Activated T-helper 2 cell treated with anti-CD3 and anti-CD28 coated beads, Interferon-gamma antibody, Interleukin-2, Interleukin-4, amounts not matched to agents 10 μg/mL and 5 μg/mL and 100 μg/mL, durations not matched to agents 14 hours and 24 hours and 36 hours (primary cell): ENCODE data around the gene MYORG. TPM values are rescaled to one million over a fixed set of nuclear protein-coding genes. Genes with fewer than 3 reads are reported as not detected.
"Not testable (repeated sequence)": the region's sequence is repeated elsewhere in the genome, so short reads cannot be mapped to it uniquely, and the experiment has no call there.

Source experiments
- DNase-seq: peaks from one replicate; pipeline ENCODE4 v3.0.0; 2021; ENCODE audit warnings: low spot score
- H3K27ac Mint-ChIP-seq: one replicate; pipeline ENCODE4 v1.8.0; 2021; ENCODE audit warnings: mixed read lengths
- H3K27me3 Mint-ChIP-seq: one replicate; pipeline ENCODE4 v1.8.0; 2021; ENCODE audit warnings: low read depth, mixed read lengths
- H3K36me3 Mint-ChIP-seq: one replicate; pipeline ENCODE4 v1.8.0; 2021; ENCODE audit warnings: low read depth, mixed read lengths
- H3K4me1 Mint-ChIP-seq: one replicate; pipeline ENCODE4 v1.8.0; 2021; ENCODE audit warnings: low read depth, mixed read lengths
- H3K4me3 Mint-ChIP-seq: one replicate; pipeline ENCODE4 v1.8.0; 2021; ENCODE audit warnings: low read depth, mild to moderate bottlenecking, moderate library complexity, mixed read lengths
- H3K9me3 Mint-ChIP-seq: one replicate; pipeline ENCODE4 v1.8.0; 2021; ENCODE audit warnings: mixed read lengths
- intact Hi-C: fragments of 100-400 bp; cut with micrococcal nuclease; formaldehyde crosslinking; loops from one replicate; pipeline ENCODE4 v1.15.1; 2023
- total RNA-seq: library from RNA; stranded (reverse); gene quantifications from 2 replicates; pipeline ENCODE4 v1.2.3, GENCODE V29; 2022

MYORG gene
- total RNA-seq, 1 donor from 2014 or later = 1.6 TPM

GRCh38 chr9:34349324-34349723, 27.4 kb downstream of the MYORG start:
- no peak overlapping the region for H3K4me3 Mint-ChIP-seq
- H3K36me3 Mint-ChIP-seq = peaks cover 8% of the 10 kb centered on the region
- no peak for DNase-seq
- H3K9me3 Mint-ChIP-seq = no peaks in the 10 kb centered on the region
- no peaks in the 10 kb centered on the region for H3K27me3 Mint-ChIP-seq
- intact Hi-C loops = no loop called here
- H3K27ac Mint-ChIP-seq = no peak overlapping the region
- H3K4me1 Mint-ChIP-seq = no peaks in the 10 kb centered on the region

GRCh38 chr9:34347800-34348158, 28.9 kb downstream of the MYORG start:
- intact Hi-C loops = no loop called here
- H3K4me3 Mint-ChIP-seq = no peak overlapping the region
- no peaks in the 10 kb centered on the region for H3K4me1 Mint-ChIP-seq
- no peaks in the 10 kb centered on the region for H3K9me3 Mint-ChIP-seq
- H3K27ac Mint-ChIP-seq = no peak overlapping the region
- peaks cover 18% of the 10 kb centered on the region for H3K36me3 Mint-ChIP-seq
- H3K27me3 Mint-ChIP-seq = no peaks in the 10 kb centered on the region
- no peak for DNase-seq

GRCh38 chr9:34346873-34347799, 29.6 kb downstream of the MYORG start:
- intact Hi-C loops = no loop called here
- Mint-ChIP-seq H3K27ac (no peak overlapping the region), H3K9me3 (no peaks in the 10 kb centered on the region), H3K27me3 (no peaks in the 10 kb centered on the region), H3K4me3 (no peak overlapping the region), H3K4me1 (no peaks in the 10 kb centered on the region), H3K36me3 (peaks cover 22% of the 10 kb centered on the region)
- no peak for DNase-seq

- intact Hi-C loops = no loop called here
- Mint-ChIP-seq H3K36me3 (peaks cover 30% of the 10 kb centered on the region), H3K9me3 (no peaks in the 10 kb centered on the region), H3K4me1 (no peaks in the 10 kb centered on the region), H3K4me3 (no peak overlapping the region), H3K27ac (no peak overlapping the region), H3K27me3 (no peaks in the 10 kb centered on the region)
- DNase-seq = no peak
These were observed 33.1 kb downstream of the MYORG start for GRCh38 chr9:34343605-34344004.

GRCh38 chr9:34343090-34343489, 33.6 kb downstream of the MYORG start:
- no peaks in the 10 kb centered on the region for H3K9me3 Mint-ChIP-seq
- no peak overlapping the region for H3K27ac Mint-ChIP-seq
- no peak overlapping the region for H3K4me3 Mint-ChIP-seq
- no peak for DNase-seq
- intact Hi-C loops = no loop called here
- H3K27me3 Mint-ChIP-seq = no peaks in the 10 kb centered on the region
- peaks cover 32% of the 10 kb centered on the region for H3K36me3 Mint-ChIP-seq
- H3K4me1 Mint-ChIP-seq = no peaks in the 10 kb centered on the region

GRCh38 chr9:34341659-34342295, 34.9 kb downstream of the MYORG start:
- Mint-ChIP-seq H3K9me3 (no peaks in the 10 kb centered on the region), H3K36me3 (peaks cover 32% of the 10 kb centered on the region), H3K27ac (no peak overlapping the region), H3K4me1 (no peaks in the 10 kb centered on the region), H3K27me3 (no peaks in the 10 kb centered on the region), H3K4me3 (no peak overlapping the region)
- no peak for DNase-seq
- intact Hi-C loops = no loop called here

GRCh38 chr9:34338665-34339385, 37.9 kb downstream of the MYORG start:
- intact Hi-C loops = no loop called here
- peaks cover 32% of the 10 kb centered on the region for H3K36me3 Mint-ChIP-seq
- DNase-seq = no peak
- H3K4me1 Mint-ChIP-seq = peaks cover 4% of the 10 kb centered on the region
- H3K27me3 Mint-ChIP-seq = no peaks in the 10 kb centered on the region
- no peaks in the 10 kb centered on the region for H3K9me3 Mint-ChIP-seq
- H3K27ac Mint-ChIP-seq = no peak overlapping the region
- H3K4me3 Mint-ChIP-seq = no peak overlapping the region

GRCh38 chr9:34338079-34338478, 38.6 kb downstream of the MYORG start:
- H3K4me1 Mint-ChIP-seq, H3K4me3 Mint-ChIP-seq, H3K27me3 Mint-ChIP-seq, DNase-seq, intact Hi-C loops, H3K27ac Mint-ChIP-seq, H3K9me3 Mint-ChIP-seq: not testable (repeated sequence)
- H3K36me3 Mint-ChIP-seq = peaks cover 25% of the 10 kb centered on the region

GRCh38 chr9:34337403-34337802, 39.3 kb downstream of the MYORG start:
- intact Hi-C loops = no loop called here
- Mint-ChIP-seq H3K9me3 (no peaks in the 10 kb centered on the region), H3K4me3 (no peak overlapping the region), H3K4me1 (peaks cover 9% of the 10 kb centered on the region), H3K27me3 (no peaks in the 10 kb centered on the region), H3K36me3 (peaks cover 22% of the 10 kb centered on the region), H3K27ac (no peak overlapping the region)
- DNase-seq = no peak

- DNase-seq = no peak
- intact Hi-C loops = no loop called here
- H3K27ac Mint-ChIP-seq = no peak overlapping the region
These were observed 41.3 kb downstream of the MYORG start for GRCh38 chr9:34335376-34335775.

GRCh38 chr9:34334916-34335315, 41.8 kb downstream of the MYORG start:
- Mint-ChIP-seq H3K36me3 (peaks cover 8% of the 10 kb centered on the region), H3K27me3 (no peaks in the 10 kb centered on the region), H3K9me3 (no peaks in the 10 kb centered on the region), H3K4me3 (no peak overlapping the region), H3K27ac (no peak overlapping the region), H3K4me1 (peaks cover 24% of the 10 kb centered on the region)
- DNase-seq = no peak
- intact Hi-C loops = loop anchor here (5.0 kb wide), 1 partner anchor 277 kb away; the partner anchor contains the start of gene RPP25L

More at GRCh38 chr9:34335376-34335775, 41.3 kb downstream of the MYORG start:
- Mint-ChIP-seq H3K36me3 (peaks cover 12% of the 10 kb centered on the region), H3K9me3 (no peaks in the 10 kb centered on the region), H3K4me1 (peaks cover 21% of the 10 kb centered on the region), H3K4me3 (no peak overlapping the region), H3K27me3 (no peaks in the 10 kb centered on the region)

GRCh38 chr9:34334337-34334824, 42.3 kb downstream of the MYORG start:
- H3K9me3 Mint-ChIP-seq = no peaks in the 10 kb centered on the region

More at GRCh38 chr9:34334337-34334824, 42.3 kb downstream of the MYORG start:
- Mint-ChIP-seq H3K4me1 (peaks cover 25% of the 10 kb centered on the region), H3K27me3 (no peaks in the 10 kb centered on the region), H3K4me3 (no peak overlapping the region), H3K27ac (no peak overlapping the region), H3K36me3 (peaks cover 8% of the 10 kb centered on the region)
- no peak for DNase-seq
- intact Hi-C loops = loop anchor here (5.0 kb wide), 1 partner anchor 278 kb away; the partner anchor contains the start of gene RPP25L
